Spleen (tissue), 7 donors: Measurements from ENCODE around the gene ITSN1.

Experiments used
- CTCF ChIP-seq, 11 experiments: fragments of 200-600 bp in 7 of 11; fragments of 450-650 bp in 4 of 11; sonication (generic) in 4 of 11; IDR thresholded peaks in 8 of 11; conservative IDR thresholded peaks in 3 of 11; 1 replicate in 7 of 11; 2 replicates in 4 of 11; pipeline versions ENCODE4 v1.4.0 to v1.8.0; 2016 to 2021; ENCODE audit warnings: antibody characterized with exemption in 11 of 11, inconsistent platforms in 4 of 11, mild to moderate bottlenecking in 1 of 11
- POLR2AphosphoS5 ChIP-seq, 3 donors: sonication (generic); formaldehyde crosslinking; IDR thresholded peaks; one replicate each; pipeline ENCODE4 v1.5.1; 2017; ENCODE audit warnings: antibody characterized with exemption in 3 of 3
- donor health status: DM: no; HTN: no; CAD: no; lungs with moderate emphysema.
- donor health status: DM: no; HTN: no; CAD: no.
- donor health status: DM: no; HTN: no; CAD: no.

GRCh38 chr21:33642027-33642895 lies at the start of gene ITSN1:
- TF ChIP-seq CTCF (IDR thresholded peaks at IDR 0.05 in 8 of 11, conservative IDR thresholded peaks at IDR 0.05 in 3 of 11) (peak in 3 of 11 experiments; percentile 3 to 10 (median 5)), POLR2AphosphoS5 (IDR thresholded peaks at IDR 0.05) (peak; percentile 77 to 92 (median 88))
